PC-3 (cell line): Measurements from ENCODE around the gene TMC3. TPM values are rescaled to one million over a fixed set of nuclear protein-coding genes. Genes with fewer than 3 reads are reported as not detected.

Experiments used
- ATAC-seq: fragments of 200-7000 bp; cut with Tn5 transposase; 2 replicates; pipeline ENCODE4 v1.9.1; 2020; ENCODE audit warnings: mild to moderate bottlenecking, moderate library complexity
- BruUV-seq: library from RNA; stranded (reverse); fragments of 400-500 nt; replicated peaks from 2 replicates; lab custom pipeline; 2021; lab: Mats Ljungman, UMichigan
- CTCF ChIA-PET: fragments of 300-600 bp; sonication (Branson Sonifier 250); formaldehyde crosslinking; loops from one replicate; lab custom pipeline; 2022; ENCODE audit warnings: antibody characterized with exemption; lab: Charles Lee
- POLR2A ChIA-PET: fragments of 300-600 bp; sonication (Branson Sonifier 250); formaldehyde crosslinking; loops from one replicate; lab custom pipeline; 2022; ENCODE audit warnings: antibody characterized with exemption; ENCODE audit not compliant: unreplicated experiment; lab: Charles Lee
- DNase-seq: peaks from one replicate; pipeline ENCODE4 v3.0.0-alpha.2; 2015
- H2AFZ ChIP-seq: fragments of 300-600 bp; sonication (generic); 2 replicates; pipeline ENCODE4 v1.6.0; 2016; ENCODE audit warnings: antibody characterized with exemption, low read length
- H3F3A ChIP-seq: fragments of 300-600 bp; sonication (generic); one replicate; pipeline ENCODE4 v1.6.0; 2017; ENCODE audit warnings: antibody characterized with exemption, low read length, control low read depth, mild to moderate bottlenecking; ENCODE audit not compliant: unreplicated experiment
- H3K27ac ChIP-seq: fragments of 300-600 bp; sonication (generic); 2 replicates; pipeline ENCODE4 v1.5.1; 2016; ENCODE audit warnings: mild to moderate bottlenecking, low read length
- H3K27me3 ChIP-seq: fragments of 300-600 bp; sonication (generic); 2 replicates; pipeline ENCODE4 v1.6.1; 2016; ENCODE audit warnings: low read length, mixed read lengths
- H3K36me3 ChIP-seq: fragments of 300-600 bp; sonication (generic); 2 replicates; pipeline ENCODE4 v1.6.1; 2016; ENCODE audit warnings: low read depth, mixed run types, low read length, mixed read lengths
- H3K4me1 ChIP-seq: fragments of 300-600 bp; sonication (generic); 2 replicates; pipeline ENCODE4 v1.5.1; 2016; ENCODE audit warnings: low read length; ENCODE audit not compliant: insufficient read depth
- H3K4me2 ChIP-seq: fragments of 300-600 bp; sonication (generic); 2 replicates; pipeline ENCODE4 v1.6.0; 2016; ENCODE audit warnings: low read length
- H3K4me3 ChIP-seq: fragments of 300-600 bp; sonication (generic); 2 replicates; pipeline ENCODE4 v1.5.1; 2016; ENCODE audit warnings: mild to moderate bottlenecking, low read length, mixed read lengths
- H3K79me2 ChIP-seq: fragments of 300-600 bp; sonication (generic); 2 replicates; pipeline ENCODE4 v1.6.1; 2017; ENCODE audit warnings: low read length, mixed read lengths
- H3K9ac ChIP-seq: fragments of 300-600 bp; sonication (generic); 2 replicates; pipeline ENCODE4 v1.6.0; 2016; ENCODE audit warnings: mild to moderate bottlenecking, low read length
- H3K9me2 ChIP-seq: fragments of 300-600 bp; sonication (generic); replicated peaks from 2 replicates; pipeline ENCODE4 v1.6.1; 2016; ENCODE audit warnings: mixed run types, low read length, mixed read lengths
- H3K9me3 ChIP-seq: fragments of 300-600 bp; sonication (generic); 2 replicates; pipeline ENCODE4 v1.6.1; 2016; ENCODE audit warnings: low read length, mixed read lengths
- H4K20me1 ChIP-seq: fragments of 300-600 bp; sonication (generic); 2 replicates; pipeline ENCODE4 v1.6.1; 2016; ENCODE audit warnings: low read length, mixed read lengths
- EZH2 ChIP-seq: fragments of 300-600 bp; sonication (generic); IDR thresholded peaks from one replicate; pipeline ENCODE4 v1.6.1; 2017; ENCODE audit warnings: antibody characterized with exemption, mild to moderate bottlenecking, low read length; ENCODE audit not compliant: unreplicated experiment
- EZH2phosphoT487 ChIP-seq: fragments of 300-600 bp; sonication (generic); IDR thresholded peaks from 2 replicates; pipeline ENCODE4 v1.6.1; 2018; ENCODE audit warnings: mild to moderate bottlenecking, antibody characterized with exemption, low read length, borderline replicate concordance
- intact Hi-C: fragments of 100-400 bp; cut with micrococcal nuclease; formaldehyde crosslinking; loops from 2 replicates; pipeline ENCODE4 v1.9.0; 2023
- total RNA-seq: library from RNA; depleted of rRNA; stranded (reverse); fragments of >200 nt; gene quantifications from 2 replicates; pipeline ENCODE4 v1.2.3, GENCODE V29; 2014
- TF ChIP-seq, protein P1 (sequence below): fragments of 300-600 bp; sonication (generic); conservative IDR thresholded peaks from 2 replicates; pipeline ENCODE4 v1.5.1; 2017; ENCODE audit warnings: antibody characterized with exemption, low read depth, mild to moderate bottlenecking, low read length

Gene TMC3
- total RNA-seq, 1 experiment from 2014 or later: not detected

DNA sequence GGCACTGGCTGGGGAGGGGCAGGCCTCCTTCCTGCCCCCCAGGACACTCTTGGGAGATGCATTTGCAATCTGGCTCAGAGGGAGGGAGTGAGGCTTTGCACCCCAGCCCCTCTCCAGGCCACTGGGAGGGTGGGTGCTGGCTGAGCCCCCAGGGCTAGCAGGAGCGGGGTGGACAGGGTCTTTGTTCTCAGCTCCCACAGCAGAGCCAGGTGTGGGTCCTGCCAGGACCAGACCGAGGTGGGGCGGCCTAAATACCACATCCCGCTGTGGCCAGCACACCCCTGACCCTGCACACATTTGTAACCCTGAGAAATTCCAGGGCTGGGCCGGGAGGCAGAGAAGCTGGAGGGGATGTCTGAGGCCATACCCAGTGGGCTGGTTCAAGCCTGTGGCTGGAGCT is 91.1 kb downstream of the TMC3 start:
- no peaks in the 10 kb centered on the region for H3K36me3 ChIP-seq
- no peak overlapping the region for H3K4me3 ChIP-seq
- 0 out of 2 replicates have a peak, but pooled peaks cover 8% of the 10 kb centered on the region for H3K4me1 ChIP-seq
- no peaks in the 10 kb centered on the region for H3F3A ChIP-seq
- no peaks in the 10 kb centered on the region for H3K9me3 ChIP-seq
- no peaks in the 10 kb centered on the region for H3K9me2 ChIP-seq
- H4K20me1 ChIP-seq: no peaks in the 10 kb centered on the region
- ChIA-PET POLR2A (no interaction called here), CTCF (no interaction called here)
- DNase-seq (no peak), ATAC-seq (no peak)
- H3K9ac ChIP-seq: no peak overlapping the region
- H2AFZ ChIP-seq: no peak overlapping the region
- H3K79me2 ChIP-seq: no peaks in the 10 kb centered on the region
- intact Hi-C loops: no loop called here
- no TSS peak for BruUV-seq
- TF ChIP-seq EZH2phosphoT487: no peak
- TF ChIP-seq, protein P1, sequence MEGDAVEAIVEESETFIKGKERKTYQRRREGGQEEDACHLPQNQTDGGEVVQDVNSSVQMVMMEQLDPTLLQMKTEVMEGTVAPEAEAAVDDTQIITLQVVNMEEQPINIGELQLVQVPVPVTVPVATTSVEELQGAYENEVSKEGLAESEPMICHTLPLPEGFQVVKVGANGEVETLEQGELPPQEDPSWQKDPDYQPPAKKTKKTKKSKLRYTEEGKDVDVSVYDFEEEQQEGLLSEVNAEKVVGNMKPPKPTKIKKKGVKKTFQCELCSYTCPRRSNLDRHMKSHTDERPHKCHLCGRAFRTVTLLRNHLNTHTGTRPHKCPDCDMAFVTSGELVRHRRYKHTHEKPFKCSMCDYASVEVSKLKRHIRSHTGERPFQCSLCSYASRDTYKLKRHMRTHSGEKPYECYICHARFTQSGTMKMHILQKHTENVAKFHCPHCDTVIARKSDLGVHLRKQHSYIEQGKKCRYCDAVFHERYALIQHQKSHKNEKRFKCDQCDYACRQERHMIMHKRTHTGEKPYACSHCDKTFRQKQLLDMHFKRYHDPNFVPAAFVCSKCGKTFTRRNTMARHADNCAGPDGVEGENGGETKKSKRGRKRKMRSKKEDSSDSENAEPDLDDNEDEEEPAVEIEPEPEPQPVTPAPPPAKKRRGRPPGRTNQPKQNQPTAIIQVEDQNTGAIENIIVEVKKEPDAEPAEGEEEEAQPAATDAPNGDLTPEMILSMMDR: no peak
- no peak for TF ChIP-seq EZH2
- H3K4me2 ChIP-seq: no peak overlapping the region
- no peak overlapping the region for H3K27ac ChIP-seq
- 0 out of 2 replicates have a peak, but pooled peaks cover 20% of the 10 kb centered on the region for H3K27me3 ChIP-seq

DNA sequence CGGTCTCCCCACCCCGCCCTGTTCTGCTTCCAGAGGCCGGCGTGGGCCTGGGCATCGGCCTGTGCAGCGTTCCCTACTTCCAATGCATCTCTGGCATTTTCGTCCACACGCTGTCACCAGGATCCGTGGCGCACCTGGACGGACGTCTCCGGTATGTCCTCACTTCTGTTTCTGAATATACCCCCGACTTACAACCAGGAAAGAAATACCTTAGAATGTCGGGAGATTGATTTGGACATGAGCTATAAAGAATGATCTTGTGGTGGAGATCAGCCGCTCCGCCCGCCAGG is 91.5 kb downstream of the TMC3 start:
- H3K4me2 ChIP-seq: no peak overlapping the region
- CTCF ChIA-PET: no interaction called here
- H3K9me2 ChIP-seq: no peaks in the 10 kb centered on the region
- TF ChIP-seq, protein P1: no peak
- TF ChIP-seq EZH2phosphoT487 (no peak), EZH2 (no peak)
- no peak overlapping the region for H3K9ac ChIP-seq
- no peaks in the 10 kb centered on the region for H3F3A ChIP-seq
- ATAC-seq (no peak), DNase-seq (no peak)
- no peak overlapping the region for H3K4me3 ChIP-seq
- H3K27me3 ChIP-seq: 0 out of 2 replicates have a peak, but pooled peaks cover 20% of the 10 kb centered on the region
- intact Hi-C loops: no loop called here
- H3K4me1 ChIP-seq: 0 out of 2 replicates have a peak, but pooled peaks cover 8% of the 10 kb centered on the region
- H3K79me2 ChIP-seq: no peaks in the 10 kb centered on the region
- no peaks in the 10 kb centered on the region for H4K20me1 ChIP-seq
- H3K9me3 ChIP-seq: no peaks in the 10 kb centered on the region
- no peaks in the 10 kb centered on the region for H3K36me3 ChIP-seq
- BruUV-seq: no TSS peak
- no peak overlapping the region for H2AFZ ChIP-seq
- H3K27ac ChIP-seq: no peak overlapping the region
- POLR2A ChIA-PET: no interaction called here

DNA sequence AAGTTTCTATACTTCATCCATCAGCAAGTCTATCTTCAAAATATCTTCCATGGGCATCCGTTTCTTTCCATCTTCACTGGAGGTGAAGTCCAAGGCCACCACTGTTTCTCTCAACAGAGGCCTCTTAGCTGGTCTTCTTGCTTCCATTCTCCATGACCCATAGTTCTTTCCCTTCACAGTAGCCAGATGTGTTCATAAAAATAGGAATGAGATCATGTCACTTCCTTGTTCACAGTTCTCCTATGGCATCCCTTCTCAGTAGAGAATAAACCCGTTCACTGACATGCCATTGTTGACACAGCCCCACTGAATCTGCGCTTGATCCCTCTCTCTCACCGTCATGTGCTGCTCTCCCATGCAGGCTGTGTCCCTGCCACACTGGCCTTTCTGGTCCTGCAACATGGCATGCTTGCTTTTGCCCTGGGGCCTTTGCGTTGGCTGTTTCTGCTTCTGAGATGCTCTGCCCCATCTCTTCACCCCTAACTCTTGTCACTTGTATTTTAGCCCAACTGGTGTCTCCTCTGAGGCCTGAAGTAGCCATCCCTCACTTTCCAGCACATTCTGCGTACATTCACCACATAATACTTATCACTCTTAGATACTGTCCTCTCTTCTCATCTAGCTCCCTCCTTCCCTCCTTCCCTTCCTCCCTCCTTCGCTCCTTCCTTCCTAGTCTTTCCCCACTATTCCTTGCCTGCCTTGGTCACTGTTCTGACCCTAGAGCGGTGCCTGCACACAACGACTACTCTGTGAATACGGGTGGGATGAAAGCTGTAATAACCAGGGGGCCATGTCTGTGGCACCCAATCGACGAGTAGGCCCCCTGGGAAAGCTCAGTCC is 92.0 kb downstream of the TMC3 start:
- Histone ChIP-seq H3K4me3 (no peak overlapping the region), H3K9me2 (no peaks in the 10 kb centered on the region), H3K27me3 (0 out of 2 replicates have a peak, but pooled peaks cover 20% of the 10 kb centered on the region), H2AFZ (no peak overlapping the region), H3K79me2 (no peaks in the 10 kb centered on the region), H3K36me3 (no peaks in the 10 kb centered on the region), H3K4me1 (0 out of 2 replicates have a peak, but pooled peaks cover 8% of the 10 kb centered on the region), H3F3A (no peaks in the 10 kb centered on the region), H3K27ac (no peak overlapping the region), H3K9ac (no peak overlapping the region), H3K4me2 (no peak overlapping the region), H3K9me3 (no peaks in the 10 kb centered on the region), H4K20me1 (no peaks in the 10 kb centered on the region)
- POLR2A ChIA-PET: no interaction called here
- CTCF ChIA-PET: no interaction called here
- intact Hi-C loops: no loop called here
- no TSS peak for BruUV-seq
- DNase-seq (no peak), ATAC-seq (no peak)
- TF ChIP-seq, protein P1: no peak
- TF ChIP-seq EZH2phosphoT487: no peak
- TF ChIP-seq EZH2: no peak
